HepG2 (cell line): ENCODE results near the gene PPP1R18. TPM values are rescaled to one million over a fixed set of nuclear protein-coding genes. Genes with fewer than 3 reads are reported as not detected.

Source experiments
- ARNTL ChIP-seq: sonication (generic); formaldehyde crosslinking; IDR thresholded peaks from 2 replicates; pipeline ENCODE4 v1.4.0; 2020; ENCODE audit warnings: mild to moderate bottlenecking, missing genetic modification reagents
- ATRX ChIP-seq: sonication (generic); formaldehyde crosslinking; IDR thresholded peaks from 2 replicates; pipeline ENCODE4 v1.4.0; 2020; ENCODE audit warnings: missing genetic modification reagents, borderline replicate concordance
- GMEB1 ChIP-seq: sonication (generic); formaldehyde crosslinking; IDR thresholded peaks from 2 replicates; pipeline ENCODE4 v1.5.1; 2020; ENCODE audit warnings: missing genetic modification reagents, mild to moderate bottlenecking, borderline replicate concordance
- HMGXB4 ChIP-seq, 2 experiments: sonication (generic) in 1 of 2; formaldehyde crosslinking in 1 of 2; IDR thresholded peaks; 2 replicates each; pipeline versions ENCODE4 v1.4.0 to v1.6.1; 2018 to 2020; ENCODE audit warnings: missing genetic modification reagents in 2 of 2, borderline replicate concordance in 1 of 2, low read depth in 1 of 2, mild to moderate bottlenecking in 1 of 2, missing biosample characterization in 1 of 2
- HNF1B ChIP-seq: sonication (generic); formaldehyde crosslinking; IDR thresholded peaks from 2 replicates; pipeline ENCODE4 v1.5.1; 2020; ENCODE audit warnings: mild to moderate bottlenecking, moderate library complexity, missing genetic modification reagents
- HNRNPUL1 ChIP-seq: fragments of 200-400 bp; formaldehyde crosslinking; IDR thresholded peaks from 2 replicates; pipeline ENCODE4 v1.6.1; 2017; ENCODE audit warnings: low read depth, mild to moderate bottlenecking, low read length, moderate library complexity
- MBNL3 ChIP-seq: fragments of 250-450 bp; sonication (Bioruptor Pico); conservative IDR thresholded peaks from 2 replicates; pipeline ENCODE4 v1.8.0; 2022; ENCODE audit warnings: mild to moderate bottlenecking, inconsistent platforms
- NFYC ChIP-seq: IDR thresholded peaks from 2 replicates; pipeline ENCODE4 v1.6.1; 2016; ENCODE audit warnings: missing genetic modification reagents, missing compliant biosample characterization
- NR2F6 ChIP-seq, 2 experiments: IDR thresholded peaks; 2 replicates each; pipeline ENCODE4 v1.6.1; 2016; ENCODE audit warnings: antibody characterized with exemption in 1 of 2, mild to moderate bottlenecking in 1 of 2
- SRY ChIP-seq: sonication (generic); formaldehyde crosslinking; IDR thresholded peaks from 2 replicates; pipeline ENCODE4 v1.8.0; 2022; ENCODE audit warnings: mild to moderate bottlenecking, missing genetic modification reagents
- TEAD3 ChIP-seq: optimal IDR thresholded peaks from 2 replicates; pipeline ENCODE3; 2016; ENCODE audit warnings: borderline replicate concordance
- TMF1 ChIP-seq: sonication (generic); formaldehyde crosslinking; IDR thresholded peaks from 2 replicates; pipeline ENCODE4 v1.8.1; 2022; ENCODE audit warnings: low read depth, missing genetic modification reagents
- ZBTB33 ChIP-seq: sonication (generic); formaldehyde crosslinking; IDR thresholded peaks from 2 replicates; pipeline ENCODE4 v1.4.0; 2020; ENCODE audit warnings: missing genetic modification reagents
- ZFX ChIP-seq: sonication (generic); formaldehyde crosslinking; IDR thresholded peaks from 2 replicates; pipeline ENCODE4 v1.4.0; 2020; ENCODE audit warnings: mild to moderate bottlenecking, low read depth, missing genetic modification reagents, moderate library complexity
- ZFYVE20 ChIP-seq: sonication (generic); formaldehyde crosslinking; IDR thresholded peaks from 2 replicates; pipeline ENCODE4 v1.8.0; 2023; ENCODE audit warnings: low read depth, mild to moderate bottlenecking, moderate library complexity, missing genetic modification reagents, borderline replicate concordance
- ZNF546 ChIP-seq: sonication (generic); formaldehyde crosslinking; conservative IDR thresholded peaks from 2 replicates; pipeline ENCODE4 v1.8.1; 2023; ENCODE audit warnings: mild to moderate bottlenecking, missing genetic modification reagents
- ZNF576 ChIP-seq: sonication (generic); formaldehyde crosslinking; IDR thresholded peaks from 2 replicates; pipeline ENCODE4 v1.4.0; 2020; ENCODE audit warnings: mild to moderate bottlenecking, missing genetic modification reagents
- ZNF639 ChIP-seq: conservative IDR thresholded peaks from 2 replicates; pipeline ENCODE4 v1.6.1; 2018; ENCODE audit warnings: missing genetic modification reagents
- ZNF850 ChIP-seq: sonication (generic); formaldehyde crosslinking; conservative IDR thresholded peaks from 2 replicates; pipeline ENCODE4 v1.9.0; 2021; ENCODE audit warnings: mild to moderate bottlenecking, missing genetic modification reagents
- polyA plus RNA-seq, 8 experiments: library from polyadenylated mRNA; depleted of rRNA in 3 of 8; stranded (reverse) in 7 of 8; unstranded in 1 of 8; fragments of >200 nt; fragmentation: Illumina TruSeq in 4 of 8; extraction: Trizol in 4 of 8; gene quantifications; 2 replicates each; pipeline versions ENCODE4 v1.2.1 to v1.2.3, GENCODE V29; 2011 to 2016; ENCODE audit warnings: low read depth in 4 of 8, missing spikeins in 1 of 8, mixed read lengths in 1 of 8; ENCODE audit not compliant: insufficient read depth in 1 of 8
- total RNA-seq, 5 experiments: library from RNA; depleted of rRNA; stranded (reverse); fragments of >200 nt; fragmentation: Illumina TruSeq; extraction: Trizol; gene quantifications; 2 replicates each; pipeline ENCODE4 v1.2.3, GENCODE V29; 2016; ENCODE audit warnings: low read depth in 1 of 5

The PPP1R18 gene
- total and polyA plus RNA-seq, 2 of the 13 experiments (the other 11 are each of a cell fraction or from before 2014, with no cell fraction given) = 4.9 to 9.2 TPM

GRCh38 chr6:30678964-30679726 lies 7.3 kb downstream of the PPP1R18 start (continued):
- TF ChIP-seq ZNF576 = peak; percentile 52; the same call in 1 of the 2 replicates
- TF ChIP-seq HMGXB4 (CRISPR knock-in tag; IDR thresholded peaks at IDR 0.05; ENCODE audit: borderline replicate concordance in 1 of 2, low read depth in 1 of 2) = peak; percentile 92 to 96
- peak; percentile 79; the same call in 1 of the 2 replicates for TF ChIP-seq SRY (CRISPR knock-in tag)
- peak; percentile 45 for TF ChIP-seq ZNF639 (CRISPR knock-in tag)
- no peak for TF ChIP-seq NR2F6 (IDR thresholded peaks at IDR 0.05)
- TF ChIP-seq NR2F6 (CRISPR knock-in tag; IDR thresholded peaks at IDR 0.05) = peak; percentile 55; the same call in 1 of the 2 replicates
- TF ChIP-seq HNRNPUL1 = no peak
- TF ChIP-seq ATRX (CRISPR knock-in tag) = no peak; the same call in 1 of the 2 replicates
- TF ChIP-seq ZNF850 (CRISPR knock-in tag) = no peak
- TF ChIP-seq TEAD3 (CRISPR knock-in tag) = peak; percentile 55
- TF ChIP-seq TMF1 = 0 out of 2 replicates have a peak, but pooled peaks have one; percentile 56
- no peak; the same call in 1 of the 2 replicates for TF ChIP-seq NFYC (CRISPR knock-in tag)
- peak; percentile 33; the same call in 1 of the 2 replicates for TF ChIP-seq GMEB1 (CRISPR knock-in tag)
- no peak for TF ChIP-seq MBNL3 (CRISPR knock-in tag)
- peak; percentile 96 for TF ChIP-seq ZBTB33 (CRISPR knock-in tag)
- no peak; the same call in 1 of the 2 replicates for TF ChIP-seq ARNTL (CRISPR knock-in tag)
- TF ChIP-seq ZFX (CRISPR knock-in tag) = peak; percentile 83
- TF ChIP-seq ZNF546 (CRISPR knock-in tag) = 0 out of 2 replicates have a peak, but pooled peaks have one; percentile 48
- TF ChIP-seq HNF1B (CRISPR knock-in tag) = peak; percentile 89
- no peak for TF ChIP-seq ZFYVE20
